ENCODE measurements around the gene CRNKL1.

DNA sequence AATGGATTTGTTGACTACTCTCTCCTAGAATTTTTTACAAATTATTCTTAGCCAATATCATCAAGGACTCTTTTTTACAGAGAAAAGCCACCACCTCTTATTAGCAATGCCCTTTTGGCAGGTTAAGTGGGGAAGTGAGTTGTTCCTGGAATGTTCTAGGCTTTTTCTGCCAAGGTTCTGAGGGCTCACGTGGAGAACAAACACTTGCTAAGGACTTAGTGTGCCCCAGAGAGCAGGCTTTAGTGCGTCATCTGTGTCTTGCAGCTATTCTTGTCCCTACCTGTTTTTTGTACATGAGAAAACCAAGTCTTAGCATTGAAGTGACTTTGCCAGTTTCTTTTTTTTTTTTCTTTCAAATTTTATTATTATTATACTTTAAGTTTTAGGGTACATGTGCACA is 33.5 kb upstream of the CRNKL1 start:
- TF ChIP-seq RAD21 (IDR thresholded peaks at IDR 0.05) (no peak), CTCF (IDR thresholded peaks at IDR 0.05; ENCODE audit: low read depth, low read length, missing input control) (no peak)
